Measurements from ENCODE around the gene KLHL22.

The KLHL22 gene

DNA sequence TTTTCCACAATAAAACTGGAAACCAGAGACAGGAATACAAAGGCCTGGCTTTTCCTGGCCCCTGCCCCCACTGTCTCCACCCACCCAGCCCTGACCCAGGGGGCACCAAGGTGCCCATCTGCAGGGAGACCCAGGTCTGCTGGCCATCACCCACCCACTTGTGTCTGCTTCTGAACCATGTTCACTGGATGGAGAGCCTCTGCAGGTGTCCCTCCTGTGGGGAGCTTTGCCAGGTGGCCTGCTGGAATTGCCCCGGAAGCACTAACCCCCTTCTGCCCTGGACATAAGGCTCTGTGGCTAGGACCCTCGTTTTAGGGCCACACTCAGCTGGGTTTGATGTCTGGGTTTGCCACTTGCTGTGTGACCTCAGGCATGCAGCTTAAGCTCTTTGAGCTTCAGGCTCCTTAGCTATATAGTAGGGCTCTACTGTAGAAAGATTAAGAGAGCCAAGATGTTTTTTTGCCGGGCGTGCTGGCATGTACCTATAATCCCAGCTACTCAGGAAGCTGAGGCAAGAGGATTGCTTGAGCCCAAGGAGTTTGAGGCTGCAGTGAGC, 61.8 kb downstream of the KLHL22 start:
- no peak for DNase-seq (ENCODE audit: low read depth in 3 of 3)

DNA sequence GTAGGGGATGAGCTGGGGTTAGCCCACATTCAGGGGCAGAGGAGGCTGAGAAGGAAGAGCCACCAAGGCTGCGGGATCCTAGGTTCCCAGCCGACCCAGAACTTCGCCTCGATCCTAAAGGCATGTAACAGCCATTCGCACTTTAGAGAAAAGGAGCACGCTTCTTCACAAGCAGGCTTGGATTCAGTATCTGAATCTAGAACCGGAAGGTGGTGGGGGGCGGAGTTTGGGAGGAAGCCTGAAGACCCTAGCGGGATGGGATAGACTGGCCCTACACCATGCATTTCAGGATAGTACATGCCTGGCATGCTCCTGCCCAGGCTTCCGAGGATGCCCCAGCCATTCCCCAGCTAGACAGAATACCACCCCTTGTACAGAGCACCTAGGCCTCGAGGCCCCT, 62.4 kb downstream of the KLHL22 start:
- DNase-seq (ENCODE audit: low read depth in 3 of 3): no peak

DNA sequence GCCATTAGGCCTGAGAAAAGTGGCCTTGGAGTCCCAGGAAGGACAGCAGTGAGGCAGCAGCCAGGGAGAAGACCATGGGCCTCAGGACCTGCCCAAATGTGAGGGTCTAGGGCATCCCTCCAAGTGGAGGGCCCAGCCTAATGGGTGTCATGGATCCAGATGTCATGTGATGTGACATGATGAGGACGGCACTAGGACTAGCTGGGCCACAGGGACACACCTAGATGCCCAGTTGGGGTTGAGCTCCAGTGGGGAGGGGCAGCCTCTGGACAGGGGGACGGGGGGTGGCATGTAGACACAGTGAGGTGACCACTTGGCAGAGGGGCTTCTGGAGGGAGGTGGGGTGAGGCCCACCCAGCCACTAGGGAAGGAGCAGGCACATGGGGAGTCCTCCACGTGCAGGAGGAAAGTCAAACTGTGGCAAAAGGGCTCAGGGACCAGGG, 63.3 kb downstream of the KLHL22 start:
- DNase-seq (ENCODE audit: low read depth in 3 of 3): no peak

DNA sequence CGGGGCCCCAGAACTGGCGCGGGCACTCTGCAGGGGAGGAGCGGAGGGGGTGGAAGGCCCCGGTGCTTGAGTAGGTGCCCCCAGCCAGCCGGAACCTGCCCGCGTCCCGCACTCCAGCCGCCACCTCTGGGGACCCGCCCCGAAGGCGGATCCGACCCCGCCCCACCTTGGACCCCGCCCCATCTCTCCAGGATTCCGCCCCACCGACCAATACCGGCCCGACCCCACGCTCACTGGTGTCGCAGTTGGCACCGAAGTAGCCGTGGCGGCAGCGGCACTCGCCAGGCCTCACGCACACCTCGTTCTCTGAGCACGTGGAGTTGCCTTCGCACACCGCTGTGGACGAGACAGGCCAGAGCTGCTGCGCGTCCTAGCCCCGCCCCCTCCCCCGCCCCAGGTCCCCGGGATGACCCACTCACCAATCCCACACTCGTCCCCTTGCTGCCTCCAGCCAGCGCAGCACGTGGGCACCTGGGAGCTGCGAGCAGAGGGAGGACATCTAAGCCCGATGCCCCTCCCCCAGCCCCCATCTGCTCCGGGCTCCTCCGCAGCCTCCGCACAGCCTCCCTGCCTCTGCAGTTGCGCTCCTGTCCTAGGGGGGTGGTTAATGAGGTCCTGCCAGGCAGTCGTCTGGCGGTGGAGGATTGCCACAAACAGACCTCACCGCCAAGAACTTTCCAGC, 63.9 kb downstream of the KLHL22 start:
- no peak for DNase-seq (ENCODE audit: low read depth in 3 of 3)

DNA sequence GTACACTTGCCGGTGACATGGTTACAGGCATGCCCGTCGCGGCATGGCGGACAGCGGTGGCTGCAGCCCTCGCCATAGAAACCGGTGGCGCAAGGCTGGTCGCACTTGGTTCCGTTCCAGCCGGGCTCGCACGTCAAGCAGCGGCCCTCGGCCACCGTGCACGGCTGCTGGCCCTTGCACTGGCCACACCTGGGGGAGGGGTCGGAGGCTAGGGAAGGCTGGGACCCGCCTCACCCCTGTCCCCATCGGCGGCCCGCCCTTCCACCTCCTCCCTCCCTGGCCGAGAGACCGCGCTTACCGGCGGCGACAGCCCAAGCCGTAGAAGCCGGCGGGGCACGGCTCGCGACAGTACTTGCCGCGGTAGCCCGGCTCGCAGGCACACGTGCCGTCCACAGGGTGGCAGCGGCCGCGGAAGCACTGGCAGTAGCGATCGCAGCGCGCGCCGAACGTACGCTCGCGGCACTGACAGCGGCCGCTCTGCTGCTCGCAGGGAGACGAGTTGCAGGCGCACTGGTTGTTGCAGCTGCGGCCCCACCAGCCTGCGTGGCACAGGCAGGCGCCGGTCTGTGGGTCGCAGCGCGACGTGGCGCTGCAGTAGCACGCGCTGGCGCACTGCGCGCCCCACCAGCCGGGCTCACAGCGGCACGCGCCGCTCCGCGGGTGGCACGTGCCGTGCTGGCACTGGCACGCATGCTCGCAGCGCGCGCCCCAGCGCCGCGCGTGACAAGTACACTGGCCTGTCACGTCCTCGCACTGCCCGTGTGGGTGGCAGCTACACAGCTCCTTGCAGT, 64.7 kb downstream of the KLHL22 start:
- DNase-seq (ENCODE audit: low read depth in 3 of 3): peak in 2 of 3 experiments; percentile 29 to 63

DNA sequence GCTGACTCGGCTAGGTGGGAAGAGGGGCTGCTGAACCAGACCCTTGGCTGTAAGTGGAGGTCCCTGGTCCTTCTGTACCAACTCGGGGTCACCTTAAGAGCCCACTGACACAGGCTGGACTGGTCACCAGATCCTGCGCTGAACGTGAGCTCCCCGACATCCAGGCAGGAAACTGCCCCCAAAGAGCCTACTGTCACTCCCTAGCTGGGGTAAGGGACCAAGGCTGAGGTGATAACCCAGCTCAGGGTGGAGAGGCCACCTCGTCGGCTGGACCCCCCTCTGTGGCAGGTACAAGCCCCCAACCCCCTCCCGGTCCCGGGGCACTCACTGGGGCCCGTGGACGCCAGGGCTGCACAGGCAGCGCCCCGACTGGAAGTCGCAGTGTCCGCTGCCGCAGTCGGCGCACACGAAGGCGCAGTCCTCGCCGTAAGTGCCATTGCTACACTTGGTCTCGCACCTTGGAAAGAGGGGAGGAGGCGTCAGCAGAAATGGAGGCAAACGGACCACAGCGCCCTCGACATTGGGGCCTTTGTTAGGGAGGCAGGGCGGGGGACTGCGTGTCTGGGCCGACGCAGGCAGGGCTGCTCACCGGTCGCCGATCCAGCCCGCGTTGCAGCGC, 65.4 kb downstream of the KLHL22 start:
- DNase-seq (ENCODE audit: low read depth in 3 of 3): no peak

GRCh38 chr22:20429254-20430100, 66.1 kb downstream of the KLHL22 start:
- DNase-seq (ENCODE audit: low read depth in 3 of 3): peak; percentile 52 to 81 (median 54)

DNA sequence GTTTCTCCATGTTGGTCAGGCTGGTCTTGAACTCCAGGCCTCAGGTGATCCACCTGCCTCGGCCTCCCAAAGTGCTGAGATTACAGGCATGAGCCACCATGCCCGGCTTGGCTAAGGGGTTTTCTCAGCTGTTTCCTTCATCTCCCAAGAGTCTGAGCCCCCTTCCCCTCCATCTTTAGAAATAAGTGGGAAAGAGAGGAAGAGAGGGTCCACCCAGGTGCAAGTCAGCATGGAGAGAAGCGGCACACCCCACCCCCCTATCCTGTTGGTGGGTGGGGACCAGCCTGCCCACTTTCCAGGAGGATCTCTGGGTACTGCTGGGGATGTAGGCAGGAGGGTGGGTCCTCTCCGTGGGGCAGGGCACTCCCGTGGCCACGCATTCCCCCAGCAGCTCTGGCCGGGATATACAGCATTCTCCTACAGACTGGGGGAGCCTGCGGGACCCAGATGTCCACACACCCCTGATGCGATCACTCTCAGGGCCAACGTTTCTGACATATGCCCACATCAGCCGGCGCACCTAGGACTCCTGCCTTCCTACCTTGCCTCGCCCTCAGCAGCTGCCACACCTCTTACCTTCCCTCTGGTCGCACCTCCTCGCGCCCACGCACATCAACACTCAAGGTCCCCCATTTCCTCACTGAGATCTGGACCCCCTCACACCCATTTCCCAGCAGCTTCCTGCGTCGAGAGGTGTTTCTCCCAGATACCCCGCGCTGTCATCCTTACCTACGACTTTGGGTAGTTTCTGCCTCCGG, 66.9 kb downstream of the KLHL22 start:
- no peak for DNase-seq (ENCODE audit: low read depth in 3 of 3)

- DNase-seq (ENCODE audit: low read depth in 3 of 3): no peak
Measured at GRCh38 chr22:20427945-20428417, 67.6 kb downstream of the KLHL22 start.

DNA sequence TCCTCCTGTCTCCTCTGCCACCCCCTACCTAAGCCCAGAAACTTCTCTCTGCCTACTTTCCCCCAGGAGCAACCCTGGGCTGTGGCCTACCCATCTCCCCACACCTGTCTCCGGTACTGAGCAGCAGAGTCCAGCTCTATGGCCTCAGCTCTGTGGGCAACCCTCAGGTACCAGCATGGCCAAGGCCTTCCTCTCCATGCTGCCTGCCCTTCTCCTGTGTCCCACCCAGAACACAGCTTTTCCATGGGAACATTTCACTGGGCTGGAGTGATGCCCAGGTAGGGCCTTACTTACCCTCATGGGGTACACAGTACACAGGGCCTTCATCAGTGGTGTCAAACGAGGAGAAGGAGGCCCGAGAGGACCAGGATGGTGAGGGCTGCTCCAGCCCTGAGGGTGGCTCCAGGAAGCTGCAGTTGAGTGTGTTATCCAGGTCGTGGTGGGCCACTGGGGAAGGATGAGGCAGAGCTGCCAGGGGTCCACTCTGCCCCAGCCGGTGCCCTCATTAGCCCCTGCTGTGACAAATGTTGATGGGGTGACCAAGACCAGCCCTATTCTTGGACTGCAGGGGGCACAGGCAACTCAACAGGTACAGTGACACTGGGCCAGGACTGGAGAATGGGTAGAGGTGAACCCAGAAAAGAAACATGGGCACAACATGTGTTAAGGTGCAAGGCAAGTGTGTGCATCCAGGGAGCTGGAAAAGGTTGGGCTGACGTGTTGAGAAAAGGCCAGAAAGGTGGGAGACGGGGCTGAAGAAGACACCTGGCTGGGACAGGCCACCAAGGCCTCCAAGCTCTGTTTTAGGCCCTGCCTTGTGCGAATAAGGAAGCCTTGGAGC, 68.3 kb downstream of the KLHL22 start:
- no peak for DNase-seq (ENCODE audit: low read depth in 3 of 3)

DNA sequence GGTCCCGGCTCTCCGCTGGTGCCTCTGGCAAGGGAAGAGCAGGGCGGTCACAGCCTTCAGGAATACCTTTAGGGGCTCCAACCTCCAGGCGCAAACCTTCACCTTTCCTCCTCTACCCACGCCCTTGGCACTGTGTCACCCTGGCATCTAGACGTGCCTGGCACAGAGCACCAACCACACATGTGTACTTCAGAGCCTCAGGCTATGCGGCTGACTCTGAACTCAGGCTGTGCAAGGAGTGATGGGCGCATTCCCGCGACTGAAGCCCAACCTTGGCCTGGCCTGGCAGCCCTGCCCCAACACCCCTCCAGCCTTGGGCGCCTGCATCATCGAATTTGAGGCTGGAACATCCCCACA, 69.4 kb downstream of the KLHL22 start:
- DNase-seq (ENCODE audit: low read depth in 3 of 3): no peak

DNA sequence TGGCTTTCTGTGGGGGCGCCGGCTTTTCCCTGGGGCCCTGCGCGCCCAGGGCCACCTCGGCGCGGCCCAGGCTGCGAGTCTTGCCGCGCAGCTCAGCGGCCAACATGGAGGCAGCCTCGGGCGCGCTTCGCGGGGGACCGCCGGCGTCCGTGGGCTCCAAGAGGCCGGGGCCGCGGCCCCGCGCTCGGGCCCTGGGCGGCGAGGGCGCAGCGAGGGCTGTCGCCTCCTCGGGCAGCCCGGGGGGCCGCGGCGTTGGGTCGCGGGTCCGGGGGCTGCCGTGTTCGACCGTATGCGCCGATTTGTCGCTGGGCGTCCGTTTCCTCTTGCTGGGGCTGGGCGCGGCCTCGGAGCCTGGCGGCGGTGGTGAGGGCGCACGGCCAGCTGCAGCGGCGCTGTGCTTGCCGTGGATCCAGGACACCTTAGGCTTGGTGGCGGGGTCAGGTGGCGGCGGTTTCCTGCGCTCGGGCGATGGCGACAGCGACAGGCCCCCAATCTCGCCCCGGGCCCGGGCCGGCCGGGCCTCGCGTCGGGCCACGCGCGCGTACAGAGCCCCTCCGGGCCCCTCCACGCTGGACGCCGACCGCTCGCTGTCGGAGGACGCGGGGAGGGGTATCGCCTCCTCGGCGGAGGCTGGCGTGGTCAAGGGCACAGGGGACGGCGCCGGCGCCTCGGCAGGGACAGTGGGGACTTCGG, 69.9 kb downstream of the KLHL22 start:
- DNase-seq (ENCODE audit: low read depth in 3 of 3): no peak

GRCh38 chr22:20424932-20425565, 70.5 kb downstream of the KLHL22 start:
- no peak for DNase-seq (ENCODE audit: low read depth in 3 of 3)

- no peak for DNase-seq (ENCODE audit: low read depth in 3 of 3)
Measured at GRCh38 chr22:20424568-20424931, 71.0 kb downstream of the KLHL22 start.

- DNase-seq (ENCODE audit: low read depth in 3 of 3): no peak
Measured at GRCh38 chr22:20423906-20424551, 71.6 kb downstream of the KLHL22 start.

DNA sequence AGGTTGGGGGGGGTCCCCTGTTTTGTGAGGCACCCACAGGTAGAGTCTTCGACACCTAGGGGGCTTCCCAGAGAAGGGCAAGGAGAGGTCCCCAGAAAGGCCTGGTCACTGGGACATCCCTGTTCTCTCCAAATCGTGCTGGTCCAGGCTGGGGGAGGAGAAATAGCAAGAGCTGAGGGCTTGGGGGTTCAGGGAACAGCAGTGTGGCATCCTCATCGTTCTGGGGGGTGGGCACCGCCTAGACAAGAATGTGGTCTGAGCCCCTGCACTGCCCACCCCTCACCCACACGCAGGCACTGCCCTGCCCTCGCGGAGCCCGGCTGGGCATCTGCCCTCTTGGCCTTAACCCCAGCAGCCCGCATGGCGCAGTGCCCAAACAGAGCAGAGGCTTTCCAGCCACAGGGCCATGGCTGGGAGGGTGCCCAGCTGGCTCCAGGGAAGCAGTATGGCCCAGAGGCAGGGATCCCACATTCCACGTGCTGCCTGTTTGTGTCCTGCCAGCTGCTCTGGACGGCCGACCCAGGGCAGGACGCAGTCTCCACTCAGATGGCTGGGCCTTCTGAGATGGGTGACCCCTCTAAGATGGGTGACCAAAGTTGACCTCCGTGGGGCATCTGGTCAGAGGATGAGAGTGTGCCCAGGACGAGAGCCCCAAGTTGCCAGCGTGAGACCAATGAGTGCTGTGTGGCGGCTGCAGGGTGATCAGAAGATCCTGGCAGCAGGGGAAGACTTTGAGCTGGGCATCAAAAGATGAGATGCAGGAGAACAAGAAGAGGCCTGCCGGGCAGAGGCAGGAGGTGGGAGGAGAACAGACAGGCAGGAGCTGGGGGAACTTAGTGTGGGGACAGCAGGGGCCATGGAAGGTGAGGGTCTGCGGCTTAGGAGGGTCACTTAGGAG, 72.3 kb downstream of the KLHL22 start:
- no peak for DNase-seq (ENCODE audit: low read depth in 3 of 3)

GRCh38 chr22:20422271-20423007, 73.2 kb downstream of the KLHL22 start:
- DNase-seq (ENCODE audit: low read depth in 3 of 3): no peak

All from stimulated activated CD4-positive, alpha-beta T cell treated with anti-CD3 and anti-CD28 coated beads, TNF-alpha, amount 100 ng/mL, for 24 hours (primary cell).